ENCODE results near the gene SMIM1.

SMIM1 gene

GRCh38 chr1:3777647-3778589, 5.4 kb downstream of the SMIM1 start:
- no peak for DNase-seq

GRCh38 chr1:3778590-3779264, 6.2 kb downstream of the SMIM1 start:
- DNase-seq: no peak

- no peak for DNase-seq
These were observed 6.8 kb downstream of the SMIM1 start for GRCh38 chr1:3779265-3779911.

GRCh38 chr1:3779912-3780416, 7.4 kb downstream of the SMIM1 start:
- DNase-seq: no peak

- DNase-seq: no peak
These were observed 8.4 kb downstream of the SMIM1 start for GRCh38 chr1:3780901-3781300.

GRCh38 chr1:3783651-3784474, 11.3 kb downstream of the SMIM1 start:
- no peak for DNase-seq

GRCh38 chr1:3785045-3785444, 12.5 kb downstream of the SMIM1 start:
- no peak for DNase-seq

- no peak for DNase-seq
These were observed 13.1 kb downstream of the SMIM1 start for GRCh38 chr1:3785456-3786157.

GRCh38 chr1:3786468-3787348, 14.2 kb downstream of the SMIM1 start:
- no peak for DNase-seq

GRCh38 chr1:3787349-3787715, 14.8 kb downstream of the SMIM1 start:
- DNase-seq: no peak

- no peak for DNase-seq
These were observed 15.4 kb downstream of the SMIM1 start for GRCh38 chr1:3787745-3788605.

GRCh38 chr1:3788756-3789420, 16.3 kb downstream of the SMIM1 start:
- no peak for DNase-seq

- no peak for DNase-seq
These were observed 17.1 kb downstream of the SMIM1 start for GRCh38 chr1:3789421-3790300.

- DNase-seq: no peak
These were observed 18.0 kb downstream of the SMIM1 start for GRCh38 chr1:3790500-3790923.

- no peak for DNase-seq
These were observed 18.4 kb downstream of the SMIM1 start for GRCh38 chr1:3790952-3791351.

- no peak for DNase-seq
These were observed 23.1 kb downstream of the SMIM1 start for GRCh38 chr1:3795453-3796214.

Measured in amniotic stem cell (primary cell).